HG03432 (cell line): ENCODE data around the gene CYP27B1.

Experiments
- ATAC-seq: cut with Tn5 transposase; IDR thresholded peaks from one replicate; pipeline ENCODE4 v1.9.1; 2021; ENCODE audit warnings: mild to moderate bottlenecking, moderate library complexity; ENCODE audit not compliant: unreplicated experiment

The CYP27B1 gene

GRCh38 chr12:57737467-57738460 is 29.1 kb downstream of the CYP27B1 start:
- ATAC-seq, result no peak

- ATAC-seq, result no peak
Observed at GRCh38 chr12:57736741-57737466, 30.0 kb downstream of the CYP27B1 start.

- ATAC-seq, result no peak
Observed at GRCh38 chr12:57735952-57736740, 30.7 kb downstream of the CYP27B1 start.

GRCh38 chr12:57735198-57735855 is 31.6 kb downstream of the CYP27B1 start:
- no peak for ATAC-seq

- ATAC-seq, result no peak
Observed at GRCh38 chr12:57734591-57734990, 32.3 kb downstream of the CYP27B1 start.

GRCh38 chr12:57733928-57734327 is 33.0 kb downstream of the CYP27B1 start:
- no peak for ATAC-seq

GRCh38 chr12:57732726-57733593 is 33.9 kb downstream of the CYP27B1 start:
- no peak for ATAC-seq

GRCh38 chr12:57732270-57732669 is 34.6 kb downstream of the CYP27B1 start:
- ATAC-seq, result no peak

GRCh38 chr12:57731411-57732080 is 35.3 kb downstream of the CYP27B1 start:
- ATAC-seq, result no peak

- ATAC-seq, result no peak
Observed at GRCh38 chr12:57730336-57731067, 36.4 kb downstream of the CYP27B1 start.

GRCh38 chr12:57729321-57729844 is 37.5 kb downstream of the CYP27B1 start:
- ATAC-seq, result no peak

GRCh38 chr12:57727758-57728395 is 39.0 kb downstream of the CYP27B1 start:
- ATAC-seq, result no peak

- no peak for ATAC-seq
Observed at GRCh38 chr12:57726884-57727757, 39.8 kb downstream of the CYP27B1 start.

GRCh38 chr12:57726151-57726883 is 40.6 kb downstream of the CYP27B1 start:
- ATAC-seq, result no peak

GRCh38 chr12:57725851-57726150 is 41.1 kb downstream of the CYP27B1 start:
- ATAC-seq, result no peak
